A549 (cell line): ENCODE data around the gene SARS2.

Source experiments
- EP300 ChIP-seq, 2 experiments: fragments of >200 bp; sonication (Bioruptor Twin); formaldehyde crosslinking; IDR thresholded peaks; 2 replicates in 1 of 2; 3 replicates in 1 of 2; pipeline ENCODE4 v1.6.1; 2016 to 2017
- ESRRA ChIP-seq: fragments of 150-350 bp; IDR thresholded peaks from 2 replicates; pipeline ENCODE4 v1.6.1; 2014; ENCODE audit warnings: mild to moderate bottlenecking, low read length, borderline replicate concordance
- GATA3 ChIP-seq: IDR thresholded peaks from 2 replicates; pipeline ENCODE4 v1.6.1; 2012; ENCODE audit warnings: borderline replicate concordance
- JUNB ChIP-seq: fragments of >200 bp; sonication (Bioruptor Twin); formaldehyde crosslinking; IDR thresholded peaks from 2 replicates; pipeline ENCODE4 v1.6.1; 2016
- PHF8 ChIP-seq: fragments of 200-600 bp; sonication (generic); IDR thresholded peaks from 2 replicates; pipeline ENCODE4 v1.6.1; 2016; ENCODE audit warnings: low read depth, mild to moderate bottlenecking, antibody characterized with exemption, moderate library complexity, borderline replicate concordance
- POLR2A ChIP-seq: IDR thresholded peaks from 2 replicates; pipeline ENCODE4 v1.6.1; 2012; ENCODE audit warnings: mild to moderate bottlenecking, low read length
- RAD21 ChIP-seq, 2 experiments: fragments of >200 bp in 1 of 2; sonication (Bioruptor Twin) in 1 of 2; formaldehyde crosslinking in 1 of 2; IDR thresholded peaks in 1 of 2; conservative IDR thresholded peaks in 1 of 2; 2 replicates in 1 of 2; 3 replicates in 1 of 2; pipeline ENCODE4 v1.6.1; 2012 to 2018; ENCODE audit warnings: inconsistent platforms in 1 of 2
- RFX5 ChIP-seq: fragments of 450-650 bp; IDR thresholded peaks from 2 replicates; pipeline ENCODE4 v1.7.1; 2014; ENCODE audit warnings: antibody characterized with exemption, mild to moderate bottlenecking, moderate library complexity
- SMC3 ChIP-seq: fragments of >200 bp; sonication (Bioruptor Twin); formaldehyde crosslinking; IDR thresholded peaks from 3 replicates; pipeline ENCODE4 v1.6.1; 2018; ENCODE audit warnings: inconsistent platforms
- SREBF2 ChIP-seq: fragments of 450-650 bp; IDR thresholded peaks from 2 replicates; pipeline ENCODE4 v1.6.1; 2014; ENCODE audit warnings: mild to moderate bottlenecking, moderate library complexity
- TF ChIP-seq, protein P1 (sequence below): fragments of >200 bp; sonication (Bioruptor Twin); formaldehyde crosslinking; IDR thresholded peaks from 3 replicates; pipeline ENCODE4 v1.5.1; 2016
- TF ChIP-seq, protein P2 (sequence below): IDR thresholded peaks from 2 replicates; pipeline ENCODE4 v1.6.1; 2012

- TF ChIP-seq, protein P1, sequence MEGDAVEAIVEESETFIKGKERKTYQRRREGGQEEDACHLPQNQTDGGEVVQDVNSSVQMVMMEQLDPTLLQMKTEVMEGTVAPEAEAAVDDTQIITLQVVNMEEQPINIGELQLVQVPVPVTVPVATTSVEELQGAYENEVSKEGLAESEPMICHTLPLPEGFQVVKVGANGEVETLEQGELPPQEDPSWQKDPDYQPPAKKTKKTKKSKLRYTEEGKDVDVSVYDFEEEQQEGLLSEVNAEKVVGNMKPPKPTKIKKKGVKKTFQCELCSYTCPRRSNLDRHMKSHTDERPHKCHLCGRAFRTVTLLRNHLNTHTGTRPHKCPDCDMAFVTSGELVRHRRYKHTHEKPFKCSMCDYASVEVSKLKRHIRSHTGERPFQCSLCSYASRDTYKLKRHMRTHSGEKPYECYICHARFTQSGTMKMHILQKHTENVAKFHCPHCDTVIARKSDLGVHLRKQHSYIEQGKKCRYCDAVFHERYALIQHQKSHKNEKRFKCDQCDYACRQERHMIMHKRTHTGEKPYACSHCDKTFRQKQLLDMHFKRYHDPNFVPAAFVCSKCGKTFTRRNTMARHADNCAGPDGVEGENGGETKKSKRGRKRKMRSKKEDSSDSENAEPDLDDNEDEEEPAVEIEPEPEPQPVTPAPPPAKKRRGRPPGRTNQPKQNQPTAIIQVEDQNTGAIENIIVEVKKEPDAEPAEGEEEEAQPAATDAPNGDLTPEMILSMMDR = no peak
- no peak for TF ChIP-seq POLR2A
- no peak for TF ChIP-seq RFX5
- no peak for TF ChIP-seq RAD21 (conservative IDR thresholded peaks at IDR 0.05 in 1 of 2, IDR thresholded peaks at IDR 0.05 in 1 of 2)
- no peak for TF ChIP-seq EP300 (IDR thresholded peaks at IDR 0.05)
- TF ChIP-seq, protein P2, sequence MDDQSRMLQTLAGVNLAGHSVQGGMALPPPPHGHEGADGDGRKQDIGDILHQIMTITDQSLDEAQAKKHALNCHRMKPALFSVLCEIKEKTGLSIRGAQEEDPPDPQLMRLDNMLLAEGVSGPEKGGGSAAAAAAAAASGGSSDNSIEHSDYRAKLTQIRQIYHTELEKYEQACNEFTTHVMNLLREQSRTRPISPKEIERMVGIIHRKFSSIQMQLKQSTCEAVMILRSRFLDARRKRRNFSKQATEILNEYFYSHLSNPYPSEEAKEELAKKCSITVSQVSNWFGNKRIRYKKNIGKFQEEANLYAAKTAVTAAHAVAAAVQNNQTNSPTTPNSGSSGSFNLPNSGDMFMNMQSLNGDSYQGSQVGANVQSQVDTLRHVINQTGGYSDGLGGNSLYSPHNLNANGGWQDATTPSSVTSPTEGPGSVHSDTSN = no peak
- TF ChIP-seq GATA3 = no peak
- no peak for TF ChIP-seq JUNB
- TF ChIP-seq PHF8 = no peak
- TF ChIP-seq SMC3 = no peak
- TF ChIP-seq SREBF2 = no peak
- no peak for TF ChIP-seq ESRRA
Observed at GRCh38 chr19:38875656-38876395, 54.7 kb downstream of the SARS2 start.
